ENCODE results near the gene MYH4.

Gene MYH4

GRCh38 chr17:10421211-10421610 lies 48.1 kb downstream of the MYH4 start:
- no peak for DNase-seq

GRCh38 chr17:10420811-10421210 lies 48.5 kb downstream of the MYH4 start:
- no peak for DNase-seq

GRCh38 chr17:10417431-10417830 lies 51.9 kb downstream of the MYH4 start:
- DNase-seq: no peak

GRCh38 chr17:10415161-10415560 lies 54.2 kb downstream of the MYH4 start:
- no peak for DNase-seq

GRCh38 chr17:10403589-10403988 lies 65.8 kb downstream of the MYH4 start:
- DNase-seq: no peak

GRCh38 chr17:10398352-10398751 lies 71.0 kb downstream of the MYH4 start:
- no peak for DNase-seq

- DNase-seq: no peak
Measured at GRCh38 chr17:10396524-10397163, 72.7 kb downstream of the MYH4 start.

- DNase-seq: peak in 1 of 5 experiments; percentile 52
Measured at GRCh38 chr17:10394201-10394887, 75.0 kb downstream of the MYH4 start.

Measured in T-helper 2 cell (primary cell).